Mammary microvascular endothelial cell (primary cell): ENCODE measurements around the gene BAMBI. TPM values are rescaled to one million over a fixed set of nuclear protein-coding genes. Genes with fewer than 3 reads are reported as not detected.

Experiments used
- total RNA-seq: library from RNA; depleted of rRNA; stranded (reverse); fragments of >200 nt; gene quantifications from 2 replicates; pipeline ENCODE4 v1.2.3, GENCODE V29; 2015

The BAMBI gene, protein sequence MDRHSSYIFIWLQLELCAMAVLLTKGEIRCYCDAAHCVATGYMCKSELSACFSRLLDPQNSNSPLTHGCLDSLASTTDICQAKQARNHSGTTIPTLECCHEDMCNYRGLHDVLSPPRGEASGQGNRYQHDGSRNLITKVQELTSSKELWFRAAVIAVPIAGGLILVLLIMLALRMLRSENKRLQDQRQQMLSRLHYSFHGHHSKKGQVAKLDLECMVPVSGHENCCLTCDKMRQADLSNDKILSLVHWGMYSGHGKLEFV
- total RNA-seq, result 1.1 and 1.6 TPM in 2 replicates

DNA sequence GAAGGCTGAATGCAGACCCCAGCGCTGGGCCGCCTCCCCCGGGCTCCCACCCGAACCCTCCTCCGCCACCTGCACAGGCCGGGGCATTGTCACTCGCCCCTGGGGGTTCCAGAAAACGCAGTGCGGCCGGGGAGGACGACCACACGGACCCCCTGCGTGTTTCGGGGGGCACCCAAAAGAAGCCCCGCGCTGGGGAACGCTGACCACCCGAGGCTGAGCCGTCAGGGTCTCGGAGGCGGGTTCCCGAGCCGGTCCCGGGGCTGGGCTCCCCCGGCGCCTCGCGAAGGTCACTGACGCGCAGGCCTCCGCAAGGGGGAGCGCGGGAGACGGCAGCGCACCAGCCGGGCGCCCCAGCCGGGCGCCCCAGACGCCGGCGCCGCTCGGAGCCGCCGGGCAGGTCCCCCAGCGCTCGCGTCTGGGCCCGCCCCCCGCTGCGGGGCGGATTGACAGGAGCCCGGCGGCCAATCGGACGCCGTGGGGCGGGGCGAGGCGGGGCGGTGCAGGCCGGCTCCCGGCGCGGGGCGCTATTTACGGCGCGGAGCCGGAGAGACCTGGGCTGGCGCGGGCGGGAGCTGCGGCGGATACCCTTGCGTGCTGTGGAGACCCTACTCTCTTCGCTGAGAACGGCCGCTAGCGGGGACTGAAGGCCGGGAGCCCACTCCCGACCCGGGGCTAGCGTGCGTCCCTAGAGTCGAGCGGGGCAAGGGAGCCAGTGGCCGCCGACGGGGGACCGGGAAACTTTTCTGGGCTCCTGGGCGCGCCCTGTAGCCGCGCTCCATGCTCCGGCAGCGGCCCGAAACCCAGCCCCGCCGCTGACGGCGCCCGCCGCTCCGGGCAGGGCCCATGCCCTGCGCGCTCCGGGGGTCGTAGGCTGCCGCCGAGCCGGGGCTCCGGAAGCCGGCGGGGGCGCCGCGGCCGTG lies at the start of gene BAMBI:
TSS of gene BAMBI (plus strand) at position 554 of the 920 bp plus-strand sequence. CDS start 377 bp downstream, outside the sequence.

Other genes with a start within 250 kb of the BAMBI start
- gene WAC, start 144.4 kb upstream of the BAMBI start, total RNA-seq, result 49.8 and 53.5 TPM in 2 replicates